Measurements from ENCODE around the gene C1orf115. TPM values are rescaled to one million over a fixed set of nuclear protein-coding genes. Genes with fewer than 3 reads are reported as not detected.

The C1orf115 gene
- total and polyA plus RNA-seq, 9 of the 15 experiments (the other 6 are each of a cell fraction or from before 2014, with no cell fraction given), result not detected

DNA sequence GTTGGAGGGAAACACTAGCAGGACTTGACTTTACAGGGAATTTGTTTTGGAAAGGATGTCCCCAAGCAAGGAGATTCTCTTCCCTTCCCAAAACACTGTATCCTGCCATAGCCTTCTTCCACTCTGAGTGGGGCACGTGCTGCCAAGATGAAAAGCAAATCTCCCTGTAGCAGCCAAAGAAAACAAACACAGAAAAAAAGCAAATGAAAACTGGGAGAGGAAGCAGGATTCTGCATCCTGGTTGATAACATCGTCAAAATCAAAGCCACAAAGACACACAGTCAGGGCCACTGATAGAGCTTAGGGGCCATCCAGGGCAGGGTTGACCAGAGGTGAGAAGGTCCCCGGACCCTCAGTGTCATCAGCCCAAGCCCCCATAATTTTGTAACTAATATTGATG lies 42.0 kb downstream of the C1orf115 start (continued):
- TF ChIP-seq BDP1 (IDR thresholded peaks at IDR 0.05; ENCODE audit: insufficient read depth, insufficient read length) (no peak), PYGO2 (tag; IDR thresholded peaks at IDR 0.05) (no peak), EP300 (IDR thresholded peaks at IDR 0.05; ENCODE audit: low read length) (no peak), ZFP36 (IDR thresholded peaks at IDR 0.05; ENCODE audit: low read depth, low read length, partially characterized antibody) (no peak), SP1 (CRISPR knock-in tag; IDR thresholded peaks at IDR 0.05) (no peak), KLF1 (tag; IDR thresholded peaks at IDR 0.05) (no peak), SIRT6 (IDR thresholded peaks at IDR 0.05; ENCODE audit: low read depth, low read length) (no peak), NFIX (CRISPR knock-in tag; IDR thresholded peaks at IDR 0.05; ENCODE audit: low read depth) (no peak)
- TF ChIP-seq, protein P1, sequence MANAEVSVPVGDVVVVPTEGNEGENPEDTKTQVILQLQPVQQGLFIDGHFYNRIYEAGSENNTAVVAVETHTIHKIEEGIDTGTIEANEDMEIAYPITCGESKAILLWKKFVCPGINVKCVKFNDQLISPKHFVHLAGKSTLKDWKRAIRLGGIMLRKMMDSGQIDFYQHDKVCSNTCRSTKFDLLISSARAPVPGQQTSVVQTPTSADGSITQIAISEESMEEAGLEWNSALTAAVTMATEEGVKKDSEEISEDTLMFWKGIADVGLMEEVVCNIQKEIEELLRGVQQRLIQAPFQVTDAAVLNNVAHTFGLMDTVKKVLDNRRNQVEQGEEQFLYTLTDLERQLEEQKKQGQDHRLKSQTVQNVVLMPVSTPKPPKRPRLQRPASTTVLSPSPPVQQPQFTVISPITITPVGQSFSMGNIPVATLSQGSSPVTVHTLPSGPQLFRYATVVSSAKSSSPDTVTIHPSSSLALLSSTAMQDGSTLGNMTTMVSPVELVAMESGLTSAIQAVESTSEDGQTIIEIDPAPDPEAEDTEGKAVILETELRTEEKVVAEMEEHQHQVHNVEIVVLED (CRISPR knock-in tag; IDR thresholded peaks at IDR 0.05), result no peak
- TF ChIP-seq, protein P2, sequence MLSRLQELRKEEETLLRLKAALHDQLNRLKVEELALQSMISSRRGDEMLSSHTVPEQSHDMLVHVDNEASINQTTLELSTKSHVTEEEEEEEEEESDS (CRISPR knock-in tag; IDR thresholded peaks at IDR 0.05), result no peak
- TF ChIP-seq, protein P3, sequence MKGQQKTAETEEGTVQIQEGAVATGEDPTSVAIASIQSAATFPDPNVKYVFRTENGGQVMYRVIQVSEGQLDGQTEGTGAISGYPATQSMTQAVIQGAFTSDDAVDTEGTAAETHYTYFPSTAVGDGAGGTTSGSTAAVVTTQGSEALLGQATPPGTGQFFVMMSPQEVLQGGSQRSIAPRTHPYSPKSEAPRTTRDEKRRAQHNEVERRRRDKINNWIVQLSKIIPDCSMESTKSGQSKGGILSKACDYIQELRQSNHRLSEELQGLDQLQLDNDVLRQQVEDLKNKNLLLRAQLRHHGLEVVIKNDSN (CRISPR knock-in tag; IDR thresholded peaks at IDR 0.05), result no peak
